H1 (cell line): ENCODE data around the gene GAPDH. TPM values are rescaled to one million over a fixed set of nuclear protein-coding genes. Genes with fewer than 3 reads are reported as not detected.

ENCODE experiments used
- CBX8 ChIP-seq: fragments of 300-800, 300-1000 bp; sonication (generic); IDR thresholded peaks from 2 replicates; pipeline ENCODE4 v1.7.1; 2016; ENCODE audit warnings: low read depth, low read length, borderline replicate concordance
- KDM1A ChIP-seq: fragments of 200-600, 300-600 bp; sonication (generic); IDR thresholded peaks from 2 replicates; pipeline ENCODE4 v1.7.1; 2016; ENCODE audit warnings: mild to moderate bottlenecking, low read length, borderline replicate concordance
- KDM4A ChIP-seq: IDR thresholded peaks from one replicate; pipeline ENCODE4 v1.7.1; 2012; ENCODE audit warnings: low read depth, mild to moderate bottlenecking, moderate library complexity, low read length, inconsistent platforms; ENCODE audit not compliant: severe bottlenecking
- SP1 ChIP-seq: IDR thresholded peaks from 2 replicates; pipeline ENCODE4 v1.6.1; 2011; ENCODE audit warnings: low read depth, low read length
- SP4 ChIP-seq: IDR thresholded peaks from 2 replicates; pipeline ENCODE4 v1.6.1; 2012; ENCODE audit warnings: low read length, inconsistent platforms
- YY1 ChIP-seq: IDR thresholded peaks from 2 replicates; pipeline ENCODE4 v1.6.1; 2011; ENCODE audit warnings: low read depth, mild to moderate bottlenecking, low read length
- polyA plus RNA-seq, 7 experiments: library from polyadenylated mRNA; depleted of rRNA in 3 of 7; stranded (reverse) in 5 of 7; unstranded in 2 of 7; fragments of >200 nt in 5 of 7; fragments of 200-250 nt in 2 of 7; gene quantifications; 1 replicate in 5 of 7; 2 replicates in 1 of 7; 4 replicates in 1 of 7; pipeline versions ENCODE4 v1.2.1 to v1.2.3, GENCODE V29; 2011 to 2013; ENCODE audit warnings: missing spikeins in 2 of 7, mixed read lengths in 2 of 7
- total RNA-seq: library from RNA; stranded (reverse); fragmentation: NEBNext Ultra II Directional; extraction: Animal tissue kit (Norgen Biotek cat#: 25700); gene quantifications from 2 replicates; pipeline ENCODE4 v1.2.1, GENCODE V29; 2021
- TF ChIP-seq, protein P1 (sequence below): IDR thresholded peaks from 2 replicates; pipeline ENCODE4 v1.6.1; 2012; ENCODE audit warnings: low read length, inconsistent platforms

Gene GAPDH
- total and polyA plus RNA-seq, 2 of the 8 experiments (the other 6 are each of a cell fraction or from before 2014, with no cell fraction given): 5,175 to 15,878 TPM

DNA sequence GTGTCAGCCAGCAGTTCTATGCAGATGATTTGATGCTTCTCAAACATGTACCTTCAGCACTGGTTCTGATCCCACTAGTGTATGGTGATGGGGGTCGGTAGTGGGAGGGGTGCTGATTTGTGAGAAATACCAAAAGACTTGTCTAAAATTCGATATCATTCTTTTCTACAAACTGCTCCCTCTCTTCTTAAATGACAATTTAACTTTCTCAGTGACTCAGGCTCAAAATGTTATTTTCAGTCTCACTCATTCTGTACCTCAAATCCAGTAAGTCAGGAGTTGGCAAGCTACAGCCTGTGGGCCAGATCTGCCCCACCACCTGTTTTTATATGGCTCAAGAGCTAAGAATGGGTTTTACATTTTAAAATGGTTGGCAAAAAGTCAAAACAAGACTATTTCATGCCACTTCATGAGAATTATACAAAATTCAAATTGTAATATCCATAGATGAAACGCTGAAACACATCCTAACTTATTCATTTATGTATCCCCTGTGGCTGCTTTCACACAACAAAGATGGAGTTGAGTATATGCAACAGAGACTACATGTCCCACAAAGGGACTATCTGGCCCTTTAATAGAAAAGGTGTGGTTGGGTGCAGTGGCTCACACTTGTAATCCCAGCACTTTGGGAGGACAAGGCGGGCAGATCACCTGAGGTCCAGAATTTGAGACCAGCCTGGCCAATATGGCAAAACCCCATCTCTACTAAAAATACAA, 40.4 kb downstream of the GAPDH start (continued):
- TF ChIP-seq YY1 (no peak), KDM4A (no peak), SP1 (no peak), KDM1A (no peak), SP4 (no peak), CBX8 (no peak)
- TF ChIP-seq, protein P1, sequence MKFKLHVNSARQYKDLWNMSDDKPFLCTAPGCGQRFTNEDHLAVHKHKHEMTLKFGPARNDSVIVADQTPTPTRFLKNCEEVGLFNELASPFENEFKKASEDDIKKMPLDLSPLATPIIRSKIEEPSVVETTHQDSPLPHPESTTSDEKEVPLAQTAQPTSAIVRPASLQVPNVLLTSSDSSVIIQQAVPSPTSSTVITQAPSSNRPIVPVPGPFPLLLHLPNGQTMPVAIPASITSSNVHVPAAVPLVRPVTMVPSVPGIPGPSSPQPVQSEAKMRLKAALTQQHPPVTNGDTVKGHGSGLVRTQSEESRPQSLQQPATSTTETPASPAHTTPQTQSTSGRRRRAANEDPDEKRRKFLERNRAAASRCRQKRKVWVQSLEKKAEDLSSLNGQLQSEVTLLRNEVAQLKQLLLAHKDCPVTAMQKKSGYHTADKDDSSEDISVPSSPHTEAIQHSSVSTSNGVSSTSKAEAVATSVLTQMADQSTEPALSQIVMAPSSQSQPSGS: no peak
